Measurements from ENCODE around the gene ALS2. TPM values are rescaled to one million over a fixed set of nuclear protein-coding genes. Genes with fewer than 3 reads are reported as not detected.
"Not testable (repeated sequence)": the region's sequence is repeated elsewhere in the genome, so short reads cannot be mapped to it uniquely, and the experiment has no call there.

ALS2 gene
- total RNA-seq, result 10.7 and 11.3 TPM in 2 replicates

DNA sequence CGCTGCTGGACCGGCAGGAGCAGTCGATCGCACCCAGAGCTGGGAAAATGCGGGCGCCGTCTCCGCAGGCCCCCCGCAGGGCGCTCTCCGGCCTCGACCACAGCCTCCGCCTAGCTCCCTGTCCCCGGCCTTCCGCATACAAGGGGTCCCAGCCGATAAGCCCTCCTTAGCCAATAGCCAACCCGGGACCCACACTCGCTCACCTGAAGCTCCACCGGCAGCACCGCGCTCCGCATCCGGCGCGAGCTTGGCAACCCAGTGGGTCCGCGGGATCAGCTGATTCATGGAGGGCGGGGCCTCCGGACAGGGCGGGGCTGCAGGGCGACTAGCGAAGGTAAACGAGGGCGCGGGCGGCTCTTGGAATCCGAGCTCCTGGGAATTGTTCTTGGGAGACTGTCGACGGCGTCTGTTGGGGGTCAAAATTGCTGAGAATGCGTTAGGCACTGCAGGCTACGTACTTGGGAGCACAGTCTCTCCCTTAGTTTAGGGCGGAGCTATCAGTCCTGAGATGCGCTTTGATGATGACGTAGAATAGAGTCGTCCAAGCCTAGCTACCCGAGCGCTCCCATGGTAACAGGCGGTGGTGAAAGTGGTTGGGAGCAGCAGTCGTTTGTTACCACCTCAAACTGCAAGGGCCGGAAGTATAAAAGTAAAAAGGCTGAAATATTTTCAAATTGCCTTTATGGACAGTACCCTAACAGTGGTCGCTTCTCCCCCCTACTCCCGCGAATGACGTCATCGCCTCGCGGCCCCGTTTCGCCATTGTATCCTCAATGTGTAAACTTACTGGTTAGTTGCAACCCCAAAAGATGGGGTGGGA is at the start of gene ALS2:
Gene ALS2 (minus strand): TSS at position 260 of the 820 bp plus-strand sequence. CDS start 12,048 bp downstream, outside the sequence.
- intact Hi-C loops (cut with micrococcal nuclease), result loop anchor here (1.0 to 10.0 kb wide), 8 partner anchors 139 to 1254 kb away; partner anchors contain the start of genes FZD7, NOP58, SGO2 and STRADB
- Mint-ChIP-seq H3K9me3 (no peaks in the 10 kb centered on the region), H3K27ac (peak within 1 kb of the TSS; percentile 92), H3K4me3 (peak within 1 kb of the TSS; percentile 95), H3K4me1 (peaks cover 22% of the 10 kb centered on the region), H3K36me3 (ENCODE audit: low read depth) (peaks cover 3% of the 10 kb centered on the region), H3K27me3 (peaks cover 20% of the 10 kb centered on the region)
- peak; percentile 99 for DNase-seq

DNA sequence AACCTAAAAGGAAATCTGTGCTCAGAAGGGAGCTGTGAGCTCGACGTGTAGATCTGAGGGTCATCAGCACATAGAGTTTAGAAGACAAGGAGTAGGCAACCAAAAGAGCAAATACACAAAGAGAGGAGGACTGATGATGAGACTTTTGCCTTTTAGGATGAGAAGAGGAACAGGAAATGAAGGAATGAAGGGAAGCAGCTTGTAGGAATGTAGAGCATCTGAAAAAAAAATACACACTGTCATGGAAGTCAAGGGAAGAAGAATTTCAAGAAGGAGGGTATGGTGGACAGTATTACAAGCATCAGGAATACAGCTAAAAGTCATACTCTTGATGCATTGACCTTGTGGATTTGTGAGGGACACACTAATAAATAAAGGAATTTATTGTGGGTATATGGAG is 47.5 kb upstream of the ALS2 start:
- Mint-ChIP-seq H3K27ac (no peak overlapping the region), H3K4me1 (no peaks in the 10 kb centered on the region), H3K27me3 (peaks cover 20% of the 10 kb centered on the region), H3K36me3 (ENCODE audit: low read depth) (no peaks in the 10 kb centered on the region), H3K9me3 (peaks cover 8% of the 10 kb centered on the region), H3K4me3 (no peak overlapping the region)
- intact Hi-C loops (cut with micrococcal nuclease), result no loop called here
- DNase-seq, result no peak

DNA sequence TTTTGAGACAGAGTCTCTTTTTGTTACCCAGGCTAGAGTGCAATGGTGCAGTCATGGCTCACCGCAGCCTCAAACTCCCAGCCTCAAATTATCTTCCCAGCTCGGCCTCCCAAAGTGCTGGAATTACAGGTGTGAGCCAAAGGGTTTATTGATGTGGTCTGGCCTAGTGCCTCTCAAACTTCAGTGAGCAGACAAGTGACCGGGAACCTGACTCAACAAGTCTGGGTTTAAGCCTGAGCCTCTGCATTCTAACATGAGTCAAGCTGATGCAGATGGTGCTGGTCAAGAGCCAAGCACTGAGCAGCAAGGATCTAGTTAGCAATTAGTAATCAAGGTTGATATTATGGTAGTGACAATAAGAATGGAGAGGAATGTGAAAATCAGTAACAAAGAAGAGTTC is 46.9 kb upstream of the ALS2 start:
- Mint-ChIP-seq H3K27me3 (peaks cover 20% of the 10 kb centered on the region), H3K4me1 (no peaks in the 10 kb centered on the region), H3K4me3 (no peak overlapping the region), H3K36me3 (ENCODE audit: low read depth) (no peaks in the 10 kb centered on the region), H3K27ac (no peak overlapping the region), H3K9me3 (peaks cover 8% of the 10 kb centered on the region)
- intact Hi-C loops (cut with micrococcal nuclease), result no loop called here
- DNase-seq, result no peak

DNA sequence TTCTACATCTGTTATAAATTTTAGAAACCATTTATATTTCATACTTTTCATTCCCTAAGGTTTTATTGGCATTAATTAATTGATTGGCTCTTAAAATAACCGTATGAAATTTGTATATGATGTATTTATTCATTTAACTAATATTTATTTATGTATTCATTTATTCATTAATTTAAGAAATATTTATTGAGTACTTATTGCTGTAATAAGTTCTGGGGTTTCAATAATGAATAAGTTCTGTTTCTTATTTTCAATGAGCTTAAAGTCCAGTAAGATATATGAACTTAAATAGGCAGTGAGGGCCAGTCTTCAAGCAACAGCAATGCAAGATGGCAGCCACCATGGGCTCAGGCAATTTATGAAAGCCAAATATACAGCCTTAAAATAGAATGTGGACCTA is 43.5 kb upstream of the ALS2 start:
- no peak overlapping the region for H3K4me3 Mint-ChIP-seq
- peaks cover 26% of the 10 kb centered on the region for H3K27me3 Mint-ChIP-seq
- H3K36me3 Mint-ChIP-seq (ENCODE audit: low read depth), result no peaks in the 10 kb centered on the region
- no peaks in the 10 kb centered on the region for H3K4me1 Mint-ChIP-seq
- no peak for DNase-seq
- no peak overlapping the region for H3K27ac Mint-ChIP-seq
- intact Hi-C loops (cut with micrococcal nuclease), result no loop called here
- H3K9me3 Mint-ChIP-seq, result peaks cover 8% of the 10 kb centered on the region

DNA sequence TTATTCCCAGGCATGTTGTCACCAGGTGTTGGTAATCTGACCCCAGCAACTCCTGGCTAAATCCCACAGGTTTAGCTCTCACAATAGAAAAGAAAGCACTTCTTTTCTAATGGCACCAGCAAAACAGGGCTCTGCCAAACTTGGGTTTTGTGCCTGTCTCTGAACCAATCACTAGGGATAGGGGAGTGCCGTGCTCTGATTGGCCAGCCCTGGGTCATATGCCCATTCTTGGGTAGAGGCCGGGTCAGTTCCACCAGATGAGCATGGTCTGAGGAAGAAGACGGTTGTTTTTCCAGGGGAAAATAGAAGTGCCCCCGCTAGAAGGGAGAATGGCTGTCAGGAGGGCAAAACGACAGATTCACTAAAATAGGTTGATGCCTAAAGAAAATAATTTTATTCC is 40.3 kb upstream of the ALS2 start:
- H3K4me1 Mint-ChIP-seq, result no peaks in the 10 kb centered on the region
- H3K9me3 Mint-ChIP-seq, result peaks cover 4% of the 10 kb centered on the region
- intact Hi-C loops (cut with micrococcal nuclease), result no loop called here
- no peak for DNase-seq
- H3K27me3 Mint-ChIP-seq, result peaks cover 33% of the 10 kb centered on the region
- H3K27ac Mint-ChIP-seq, result no peak overlapping the region
- H3K4me3 Mint-ChIP-seq, result no peak overlapping the region
- no peaks in the 10 kb centered on the region for H3K36me3 Mint-ChIP-seq (ENCODE audit: low read depth)

DNA sequence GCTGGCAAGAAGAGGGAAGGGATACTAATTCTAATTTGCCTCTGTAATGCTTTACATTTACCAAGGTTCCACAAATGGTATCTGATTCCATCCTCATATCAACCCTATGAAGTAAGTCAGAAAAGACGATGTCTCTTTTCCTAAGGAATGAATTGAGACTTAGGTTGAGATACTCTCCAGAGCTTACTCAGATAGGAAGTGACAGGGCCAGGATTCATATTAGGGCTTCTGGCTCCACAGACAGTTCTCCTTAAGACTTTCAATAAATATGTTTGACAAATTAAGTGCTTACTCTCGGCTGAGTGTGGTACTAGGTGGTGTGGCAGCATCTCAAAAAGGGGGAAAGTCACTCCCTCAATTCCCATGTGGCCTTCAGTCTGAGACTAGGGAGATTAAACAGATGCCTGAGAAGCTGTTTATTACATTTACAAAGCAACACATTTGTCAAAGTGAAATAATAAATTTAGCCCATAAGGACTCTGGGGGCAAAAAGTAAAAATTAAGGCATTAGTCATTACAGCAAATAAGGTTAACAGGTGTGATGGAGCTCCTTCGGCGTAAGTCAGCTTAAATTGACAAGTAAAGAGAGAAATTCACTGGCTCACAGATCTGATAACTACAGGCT is 39.8 kb upstream of the ALS2 start:
- DNase-seq, result no peak
- H3K27ac Mint-ChIP-seq, result no peak overlapping the region
- intact Hi-C loops (cut with micrococcal nuclease), result no loop called here
- peaks cover 29% of the 10 kb centered on the region for H3K27me3 Mint-ChIP-seq
- no peaks in the 10 kb centered on the region for H3K4me1 Mint-ChIP-seq
- H3K9me3 Mint-ChIP-seq, result peaks cover under 1% of the 10 kb centered on the region
- H3K36me3 Mint-ChIP-seq (ENCODE audit: low read depth), result no peaks in the 10 kb centered on the region
- H3K4me3 Mint-ChIP-seq, result no peak overlapping the region

DNA sequence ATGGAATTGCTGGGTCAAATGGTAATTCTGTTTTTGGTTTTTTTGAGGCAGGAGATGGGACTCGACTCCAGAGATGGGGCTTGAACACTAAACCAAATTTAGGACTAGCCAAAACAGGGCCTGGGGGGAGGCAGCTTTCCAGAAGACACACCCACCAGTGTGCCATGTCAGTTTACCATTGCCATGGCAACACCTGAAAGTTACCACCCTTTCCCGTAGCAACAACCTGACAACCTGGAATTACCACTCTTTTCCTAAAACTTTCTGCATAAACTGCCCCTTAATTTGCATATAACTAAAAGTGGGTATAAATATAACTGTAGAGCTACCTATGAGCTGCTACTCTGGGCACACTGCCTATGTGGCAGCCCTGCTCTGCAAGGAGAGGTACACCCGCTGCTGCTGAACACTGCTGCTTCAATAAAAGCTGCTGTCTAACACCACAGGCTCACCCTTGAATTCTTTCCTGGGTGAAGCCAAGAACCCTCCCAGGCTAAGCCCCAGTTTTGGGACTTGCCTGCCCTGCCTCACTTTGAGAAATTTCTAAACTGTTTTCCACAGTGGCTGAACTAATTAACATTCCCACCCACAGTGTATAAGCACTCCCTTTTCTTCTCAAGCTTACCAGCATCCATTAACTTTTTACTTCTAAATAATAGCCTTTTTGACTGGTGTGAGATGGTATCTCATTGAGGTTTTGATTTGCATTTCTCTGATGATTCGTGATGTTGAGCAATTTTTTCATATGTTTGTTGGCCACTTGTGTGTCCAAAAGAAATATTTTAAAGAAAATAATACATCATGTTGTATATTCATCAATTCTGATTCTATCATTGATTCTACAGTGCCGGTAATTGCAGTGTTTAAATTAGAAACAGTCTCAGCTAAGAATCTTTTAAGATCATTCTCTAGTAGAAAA is 36.2 kb upstream of the ALS2 start:
- peaks cover 36% of the 10 kb centered on the region for H3K27me3 Mint-ChIP-seq
- H3K9me3 Mint-ChIP-seq, result no peaks in the 10 kb centered on the region
- H3K4me3 Mint-ChIP-seq, result no peak overlapping the region
- intact Hi-C loops (cut with micrococcal nuclease), result no loop called here
- no peak for DNase-seq
- no peaks in the 10 kb centered on the region for H3K36me3 Mint-ChIP-seq (ENCODE audit: low read depth)
- no peaks in the 10 kb centered on the region for H3K4me1 Mint-ChIP-seq
- no peak overlapping the region for H3K27ac Mint-ChIP-seq

DNA sequence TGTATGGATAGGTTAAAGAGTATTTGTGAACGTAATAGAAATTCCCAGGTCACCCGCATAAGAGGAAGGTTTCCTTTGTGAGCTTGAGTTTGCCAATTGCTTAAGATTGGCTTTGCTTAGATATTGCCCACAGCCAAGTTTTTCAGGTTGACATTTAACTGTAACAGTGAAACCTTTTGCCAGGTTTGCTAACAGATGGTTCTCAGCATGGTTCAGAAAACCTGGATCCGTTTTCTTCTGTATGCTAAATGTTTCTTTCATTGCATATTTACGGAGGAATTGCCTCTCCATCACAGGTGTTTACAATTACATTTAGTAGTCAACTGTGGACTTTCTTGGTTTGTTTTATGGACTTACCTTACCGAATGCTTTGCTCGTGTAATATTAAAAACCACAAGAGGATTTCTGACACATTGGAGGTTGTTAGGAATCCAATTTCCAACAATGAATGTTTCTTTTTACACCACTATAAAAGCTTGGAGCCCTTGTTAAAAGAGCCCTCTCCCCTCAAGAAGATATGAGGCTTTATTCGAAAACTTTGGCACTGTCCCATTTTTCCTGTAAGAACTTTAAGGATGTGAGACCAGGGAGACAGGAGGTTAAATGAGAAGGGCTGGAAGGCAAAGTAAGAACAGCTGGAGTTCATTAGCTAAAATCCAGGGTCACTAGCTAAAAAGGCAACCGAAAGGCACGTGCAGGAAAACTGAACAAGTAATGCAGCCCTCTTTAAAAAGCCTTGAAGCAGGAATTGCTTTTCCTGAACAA is 33.4 kb upstream of the ALS2 start:
- Mint-ChIP-seq H3K4me3 (no peak overlapping the region), H3K27me3 (peaks cover 36% of the 10 kb centered on the region), H3K9me3 (no peaks in the 10 kb centered on the region)

DNA sequence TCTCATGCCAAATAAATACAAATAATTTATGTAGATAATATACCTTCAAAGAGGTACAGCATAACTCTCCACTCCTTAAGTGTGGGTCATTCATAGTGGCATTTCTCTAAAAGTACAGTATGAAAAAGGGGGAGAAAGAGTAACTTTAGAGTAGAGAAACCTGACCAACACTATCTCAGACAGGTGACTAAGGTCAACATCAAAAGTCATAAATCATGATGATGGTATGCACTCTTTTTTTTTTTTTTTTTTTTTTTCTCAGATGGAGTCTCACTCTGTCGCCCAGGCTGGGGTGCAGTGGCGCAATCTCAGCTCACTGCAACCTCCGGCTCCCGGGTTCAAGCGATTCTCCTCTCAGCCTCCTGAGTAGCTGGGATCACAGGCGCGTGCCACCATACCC is 29.9 kb upstream of the ALS2 start:
- H3K9me3 Mint-ChIP-seq; H3K4me3 Mint-ChIP-seq; H3K27ac Mint-ChIP-seq; H3K36me3 Mint-ChIP-seq (ENCODE audit: low read depth); intact Hi-C loops (cut with micrococcal nuclease); DNase-seq; H3K4me1 Mint-ChIP-seq: not testable (repeated sequence)
- peaks cover 36% of the 10 kb centered on the region for H3K27me3 Mint-ChIP-seq

More for the DNA sequence above, 33.4 kb upstream of the ALS2 start:
- intact Hi-C loops (cut with micrococcal nuclease), result no loop called here
- Mint-ChIP-seq H3K36me3 (ENCODE audit: low read depth) (no peaks in the 10 kb centered on the region), H3K4me1 (no peaks in the 10 kb centered on the region), H3K27ac (no peak overlapping the region)
- DNase-seq, result no peak

DNA sequence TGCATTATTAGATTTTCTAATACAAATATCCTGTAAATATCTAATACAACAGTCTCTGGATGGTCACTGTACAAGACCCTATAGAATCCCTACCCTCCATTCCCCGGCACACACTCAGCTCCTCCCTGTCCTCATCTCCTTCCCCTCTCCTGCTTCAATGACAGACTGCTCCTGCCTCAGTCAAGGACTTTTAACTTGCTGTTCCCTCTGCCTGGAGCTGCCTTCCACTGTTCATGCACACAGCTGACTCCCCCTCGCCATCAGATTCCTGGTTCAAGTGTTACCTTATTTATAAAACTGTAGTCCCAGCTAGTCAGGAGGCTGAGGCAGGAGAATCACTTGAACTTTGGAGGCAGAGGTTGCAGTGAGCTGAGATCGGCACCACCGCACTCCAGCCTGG is 28.9 kb upstream of the ALS2 start:
- Mint-ChIP-seq H3K27me3 (peaks cover 34% of the 10 kb centered on the region), H3K4me3 (no peak overlapping the region), H3K27ac (no peak overlapping the region), H3K9me3 (no peaks in the 10 kb centered on the region), H3K36me3 (ENCODE audit: low read depth) (no peaks in the 10 kb centered on the region), H3K4me1 (no peaks in the 10 kb centered on the region)
- intact Hi-C loops (cut with micrococcal nuclease), result no loop called here
- no peak for DNase-seq

DNA sequence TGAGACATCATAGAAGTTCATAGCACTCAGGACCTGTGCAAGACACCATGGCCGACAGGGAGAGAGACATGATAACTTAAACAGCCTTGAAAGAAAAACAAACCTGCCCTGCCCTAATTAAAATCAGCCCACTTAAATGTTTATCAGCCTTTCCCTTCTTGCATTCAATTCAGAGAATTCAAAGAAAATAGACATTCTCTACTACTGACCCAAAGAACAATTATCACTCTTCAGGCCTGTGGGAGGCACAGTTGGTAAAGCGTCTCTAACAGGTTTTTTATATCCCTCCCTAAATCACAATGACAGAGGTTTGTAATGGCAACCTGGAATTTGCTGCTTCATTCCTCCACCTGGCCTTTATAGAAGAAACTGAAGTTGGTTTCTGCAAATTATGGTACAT is 27.3 kb upstream of the ALS2 start:
- no peak overlapping the region for H3K4me3 Mint-ChIP-seq
- H3K27ac Mint-ChIP-seq, result no peak overlapping the region
- no peaks in the 10 kb centered on the region for H3K36me3 Mint-ChIP-seq (ENCODE audit: low read depth)
- H3K27me3 Mint-ChIP-seq, result peaks cover 27% of the 10 kb centered on the region
- intact Hi-C loops (cut with micrococcal nuclease), result no loop called here
- H3K9me3 Mint-ChIP-seq, result no peaks in the 10 kb centered on the region
- no peak for DNase-seq
- no peaks in the 10 kb centered on the region for H3K4me1 Mint-ChIP-seq

DNA sequence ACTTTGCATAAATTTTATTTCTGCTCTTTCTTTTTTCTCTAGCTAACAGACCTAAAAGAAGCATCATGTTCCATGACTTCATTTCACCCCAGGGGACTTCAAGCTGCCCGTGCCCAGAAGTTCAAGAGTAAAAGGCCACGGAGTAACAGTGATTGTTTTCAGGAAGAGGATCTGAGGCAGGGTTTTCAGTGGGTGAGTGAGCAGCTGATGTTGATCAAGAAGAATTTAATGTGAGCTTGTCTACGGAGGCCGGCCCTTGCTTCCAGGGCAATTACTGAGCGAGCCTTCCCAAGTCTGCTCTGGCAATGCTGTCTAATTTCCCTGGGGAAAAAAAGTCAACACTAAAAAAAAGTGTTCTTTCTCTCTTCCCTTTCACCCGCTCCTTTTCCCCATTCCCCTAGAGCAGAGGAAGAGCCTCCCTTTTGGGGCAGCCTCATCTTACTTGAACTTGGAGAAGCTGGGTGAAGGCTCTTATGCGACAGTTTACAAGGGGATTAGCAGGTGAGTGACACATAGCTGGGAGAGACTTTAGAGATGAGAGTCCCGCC is 26.8 kb upstream of the ALS2 start:
- DNase-seq, result no peak
- peaks cover 27% of the 10 kb centered on the region for H3K27me3 Mint-ChIP-seq
- intact Hi-C loops (cut with micrococcal nuclease), result no loop called here
- no peaks in the 10 kb centered on the region for H3K36me3 Mint-ChIP-seq (ENCODE audit: low read depth)
- H3K4me3 Mint-ChIP-seq, result no peak overlapping the region
- H3K27ac Mint-ChIP-seq, result no peak overlapping the region
- H3K4me1 Mint-ChIP-seq, result no peaks in the 10 kb centered on the region
- H3K9me3 Mint-ChIP-seq, result no peaks in the 10 kb centered on the region
